ENCODE measurements around the gene ZNF296. TPM values are rescaled to one million over a fixed set of nuclear protein-coding genes. Genes with fewer than 3 reads are reported as not detected.

ZNF296 gene
- polyA plus RNA-seq, 1 donor (not counting 4 experiments of a cell fraction or from before 2014, with no cell fraction given): 0.25 TPM

DNA sequence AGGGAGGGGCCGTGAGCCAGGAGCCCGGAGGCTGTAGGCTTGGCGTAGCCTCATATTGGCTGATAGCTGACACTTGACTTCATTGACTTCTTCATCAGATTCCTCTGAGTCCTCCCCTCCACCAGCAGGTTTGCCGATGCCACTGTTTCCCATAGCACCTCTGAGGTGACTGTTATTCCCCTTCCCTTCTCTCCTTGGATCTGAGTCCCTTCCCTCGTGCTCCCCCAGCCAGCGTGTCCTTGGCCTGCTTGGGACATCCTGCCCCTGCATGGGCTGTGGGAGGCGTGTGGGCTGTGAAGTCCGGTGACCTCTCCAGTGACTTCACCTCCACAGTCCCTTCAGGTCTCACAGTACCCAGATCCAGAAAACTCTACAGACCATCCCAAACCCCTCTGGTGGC lies 25.5 kb upstream of the ZNF296 start:
- H3K9me1 ChIP-seq (ENCODE audit: control insufficient read depth, extremely low read depth, insufficient read depth, low read length): peaks cover 6% of the 10 kb centered on the region
- DNase-seq (ENCODE audit: low read depth, low spot score): no peak
- no peak for FAIRE-seq
- no peak overlapping the region for H2AFZ ChIP-seq (ENCODE audit: control insufficient read depth, low read length)
- dilution Hi-C loops (cut with MboI; ENCODE audit: extremely low pct_ligation_motif_present, low sequenced_read_pairs): no loop called here
- H3K79me2 ChIP-seq (ENCODE audit: control insufficient read depth, insufficient read depth, low read length): peaks cover 91% of the 10 kb centered on the region
- H3K27ac ChIP-seq (ENCODE audit: control insufficient read depth, insufficient read depth, low read length): no peak overlapping the region
- no peak overlapping the region for H3K4me2 ChIP-seq (ENCODE audit: control insufficient read depth, extremely low read depth, insufficient read depth, low read depth, low read length)
- peaks cover 2% of the 10 kb centered on the region in 2 experiments for H3K36me3 ChIP-seq (ENCODE audit: control insufficient read depth in 2 of 2, extremely low read depth in 1 of 2, insufficient read depth in 2 of 2, low read length in 2 of 2)
- H4K20me1 ChIP-seq (ENCODE audit: control insufficient read depth, extremely low read depth, insufficient read depth, low read length): peaks cover 22% of the 10 kb centered on the region
- H3K27me3 ChIP-seq (ENCODE audit: control insufficient read depth, extremely low read depth, insufficient read depth, low read length): no peaks in the 10 kb centered on the region
- H3K4me3 ChIP-seq (ENCODE audit: control insufficient read depth in 2 of 3, extremely low read depth in 1 of 3, insufficient read depth in 2 of 3, low read depth in 1 of 3, low read length in 3 of 3): no peak overlapping the region
- H3K9ac ChIP-seq (ENCODE audit: control insufficient read depth, extremely low read depth, insufficient read depth, low read length): no peak overlapping the region
- no peak for TF ChIP-seq EZH2 (IDR thresholded peaks at IDR 0.05; ENCODE audit: low read length)
- TF ChIP-seq, protein P1, sequence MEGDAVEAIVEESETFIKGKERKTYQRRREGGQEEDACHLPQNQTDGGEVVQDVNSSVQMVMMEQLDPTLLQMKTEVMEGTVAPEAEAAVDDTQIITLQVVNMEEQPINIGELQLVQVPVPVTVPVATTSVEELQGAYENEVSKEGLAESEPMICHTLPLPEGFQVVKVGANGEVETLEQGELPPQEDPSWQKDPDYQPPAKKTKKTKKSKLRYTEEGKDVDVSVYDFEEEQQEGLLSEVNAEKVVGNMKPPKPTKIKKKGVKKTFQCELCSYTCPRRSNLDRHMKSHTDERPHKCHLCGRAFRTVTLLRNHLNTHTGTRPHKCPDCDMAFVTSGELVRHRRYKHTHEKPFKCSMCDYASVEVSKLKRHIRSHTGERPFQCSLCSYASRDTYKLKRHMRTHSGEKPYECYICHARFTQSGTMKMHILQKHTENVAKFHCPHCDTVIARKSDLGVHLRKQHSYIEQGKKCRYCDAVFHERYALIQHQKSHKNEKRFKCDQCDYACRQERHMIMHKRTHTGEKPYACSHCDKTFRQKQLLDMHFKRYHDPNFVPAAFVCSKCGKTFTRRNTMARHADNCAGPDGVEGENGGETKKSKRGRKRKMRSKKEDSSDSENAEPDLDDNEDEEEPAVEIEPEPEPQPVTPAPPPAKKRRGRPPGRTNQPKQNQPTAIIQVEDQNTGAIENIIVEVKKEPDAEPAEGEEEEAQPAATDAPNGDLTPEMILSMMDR (optimal IDR thresholded peaks at IDR 0.05 in 1 of 3, IDR thresholded peaks at IDR 0.05 in 1 of 3, conservative IDR thresholded peaks at IDR 0.05 in 1 of 3; ENCODE audit: extremely low read depth in 1 of 3, insufficient read depth in 2 of 3, low read length in 3 of 3): no peak
- peaks cover 33% of the 10 kb centered on the region for H3K4me1 ChIP-seq (ENCODE audit: control insufficient read depth, extremely low read depth, insufficient read depth, low read length)
- no peaks in the 10 kb centered on the region for H3K9me3 ChIP-seq (ENCODE audit: control insufficient read depth, low read depth, low read length)

DNA sequence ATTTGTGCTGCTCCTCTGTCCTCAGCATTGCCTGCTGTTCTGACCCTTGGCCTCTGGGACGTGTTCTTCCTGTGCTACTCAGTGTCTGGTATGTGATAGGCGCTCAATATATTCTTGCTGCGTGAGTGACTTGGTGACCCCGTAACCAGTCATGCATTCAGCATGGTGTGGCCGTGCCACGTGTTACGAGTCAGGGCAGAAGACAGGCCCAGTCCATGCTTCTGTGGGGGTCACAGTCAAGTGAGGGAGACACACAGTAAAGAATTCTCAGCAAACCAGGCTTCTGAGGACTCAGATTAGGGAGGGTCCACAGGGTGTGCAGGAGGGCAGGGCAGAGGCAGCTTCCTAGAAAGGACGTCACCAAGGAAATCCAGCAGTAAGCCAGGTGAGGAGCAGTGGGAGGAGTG lies 24.6 kb upstream of the ZNF296 start:
- H3K4me1 ChIP-seq (ENCODE audit: control insufficient read depth, extremely low read depth, insufficient read depth, low read length): peaks cover 33% of the 10 kb centered on the region
- DNase-seq (ENCODE audit: low read depth, low spot score) (no peak), FAIRE-seq (no peak)
- H3K36me3 ChIP-seq (ENCODE audit: control insufficient read depth in 2 of 2, extremely low read depth in 1 of 2, insufficient read depth in 2 of 2, low read length in 2 of 2): peaks cover 2% of the 10 kb centered on the region in 2 experiments
- peaks cover 96% of the 10 kb centered on the region for H3K79me2 ChIP-seq (ENCODE audit: control insufficient read depth, insufficient read depth, low read length)
- H4K20me1 ChIP-seq (ENCODE audit: control insufficient read depth, extremely low read depth, insufficient read depth, low read length): peaks cover 22% of the 10 kb centered on the region
- no peak overlapping the region for H3K27ac ChIP-seq (ENCODE audit: control insufficient read depth, insufficient read depth, low read length)
- H3K9ac ChIP-seq (ENCODE audit: control insufficient read depth, extremely low read depth, insufficient read depth, low read length): no peak overlapping the region
- dilution Hi-C loops (cut with MboI; ENCODE audit: extremely low pct_ligation_motif_present, low sequenced_read_pairs): no loop called here
- no peak overlapping the region for H3K4me3 ChIP-seq (ENCODE audit: control insufficient read depth in 2 of 3, extremely low read depth in 1 of 3, insufficient read depth in 2 of 3, low read depth in 1 of 3, low read length in 3 of 3)
- H3K9me3 ChIP-seq (ENCODE audit: control insufficient read depth, low read depth, low read length): no peaks in the 10 kb centered on the region
- H2AFZ ChIP-seq (ENCODE audit: control insufficient read depth, low read length): no peak overlapping the region
- H3K27me3 ChIP-seq (ENCODE audit: control insufficient read depth, extremely low read depth, insufficient read depth, low read length): no peaks in the 10 kb centered on the region
- TF ChIP-seq, protein P1 (optimal IDR thresholded peaks at IDR 0.05 in 1 of 3, IDR thresholded peaks at IDR 0.05 in 1 of 3, conservative IDR thresholded peaks at IDR 0.05 in 1 of 3; ENCODE audit: extremely low read depth in 1 of 3, insufficient read depth in 2 of 3, low read length in 3 of 3): no peak
- TF ChIP-seq EZH2 (IDR thresholded peaks at IDR 0.05; ENCODE audit: low read length): no peak
- H3K4me2 ChIP-seq (ENCODE audit: control insufficient read depth, extremely low read depth, insufficient read depth, low read depth, low read length): no peak overlapping the region
- H3K9me1 ChIP-seq (ENCODE audit: control insufficient read depth, extremely low read depth, insufficient read depth, low read length): peaks cover 6% of the 10 kb centered on the region

Measured in keratinocyte (primary cell).